ENCODE results near the gene TARS3. TPM values are rescaled to one million over a fixed set of nuclear protein-coding genes. Genes with fewer than 3 reads are reported as not detected.
A peak's percentile ranks its signal among the peaks of the same experiment; 100 is the strongest.

TARS3 gene
- total RNA-seq, 2 donors from 2014 or later = 6.8 to 9.1 TPM

- intact Hi-C loops (cut with DNase I, micrococcal nuclease) = no loop called here
- ATAC-seq (peak; percentile 85), DNase-seq (peak; percentile 78 to 89)
Measured at GRCh38 chr15:101613130-101614000, 110.9 kb downstream of the TARS3 start.

GRCh38 chr15:101612676-101613075 lies 111.6 kb downstream of the TARS3 start:
- DNase-seq = no peak
- ATAC-seq = no peak
- intact Hi-C loops (cut with DNase I, micrococcal nuclease) = no loop called here

- no peak for DNase-seq
- ATAC-seq = no peak
- intact Hi-C loops (cut with DNase I, micrococcal nuclease) = no loop called here
Measured at GRCh38 chr15:101611580-101612299, 112.5 kb downstream of the TARS3 start.

GRCh38 chr15:101611007-101611406 lies 113.3 kb downstream of the TARS3 start:
- ATAC-seq (no peak), DNase-seq (no peak)
- intact Hi-C loops (cut with DNase I, micrococcal nuclease) = no loop called here

GRCh38 chr15:101610611-101611000 lies 113.7 kb downstream of the TARS3 start:
- DNase-seq (no peak), ATAC-seq (no peak)
- intact Hi-C loops (cut with DNase I, micrococcal nuclease) = no loop called here

GRCh38 chr15:101609742-101610610 lies 114.3 kb downstream of the TARS3 start:
- ATAC-seq (no peak), DNase-seq (no peak)
- intact Hi-C loops (cut with DNase I, micrococcal nuclease) = no loop called here

- no peak for ATAC-seq
- intact Hi-C loops (cut with DNase I, micrococcal nuclease) = no loop called here
- DNase-seq = no peak
Measured at GRCh38 chr15:101608201-101608600, 116.1 kb downstream of the TARS3 start.

- DNase-seq (no peak), ATAC-seq (no peak)
- intact Hi-C loops (cut with DNase I, micrococcal nuclease) = no loop called here
Measured at GRCh38 chr15:101607108-101607507, 117.2 kb downstream of the TARS3 start.

GRCh38 chr15:101604124-101604874 lies 120.0 kb downstream of the TARS3 start:
- ATAC-seq = no peak
- no peak for DNase-seq
- intact Hi-C loops (cut with DNase I, micrococcal nuclease) = no loop called here

Other genes with a start within 250 kb of the TARS3 start
- 10 to 100 TPM; 36.4 to 66.2 TPM for gene PCSK6, start 234.8 kb downstream of the TARS3 start, total RNA-seq
- 10 to 100 TPM; 29.9 to 38.5 TPM for gene TM2D3, start 72.1 kb downstream of the TARS3 start, total RNA-seq
- gene OR4F6, start 79.0 kb upstream of the TARS3 start, total RNA-seq = not detected
- gene OR4F15, start 87.7 kb upstream of the TARS3 start, total RNA-seq = not detected

Data from left colon (tissue), 2 donors.